K562 (cell line): Measurements from ENCODE around the gene FAM107B. TPM values are rescaled to one million over a fixed set of nuclear protein-coding genes. Genes with fewer than 3 reads are reported as not detected.
A peak's percentile ranks its signal among the peaks of the same experiment; 100 is the strongest.

ENCODE experiments used
- ATAC-seq: fragments of 200-7000 bp; cut with Tn5 transposase; 3 replicates; pipeline ENCODE4 v1.9.1; 2020; ENCODE audit warnings: moderate library complexity
- BruUV-seq: library from RNA; stranded (reverse); fragments of 400-500 nt; replicated peaks from 2 replicates; lab custom pipeline; 2021; lab: Mats Ljungman, UMichigan
- CTCF ChIA-PET: fragments of 300-600 bp; formaldehyde crosslinking; extraction: SDS; loops from one replicate; lab custom pipeline; 2021; ENCODE audit warnings: low intra/inter-chr PET ratio; lab: Yijun Ruan, JAX
- POLR2A ChIA-PET: fragments of 300-600, 350-650 bp; sonication (Branson Sonifier 250); formaldehyde crosslinking; extraction: SDS; loops from one replicate; lab custom pipeline; 2021; ENCODE audit warnings: antibody characterized with exemption, inconsistent platforms; lab: Yijun Ruan, JAX
- DNase-seq, 4 experiments: peaks; one replicate each; pipeline versions ENCODE4 v3.0.0 to v3.0.0-alpha.2; 2011 to 2018; ENCODE audit warnings: low spot score in 3 of 4, mixed read lengths in 3 of 4; ENCODE audit errors: extremely low read depth in 1 of 4
- FAIRE-seq: peaks from 2 replicates; lab custom pipeline; 2011; peaks lifted over from hg19 to GRCh38; lab: Jason Lieb, UNC
- H2AFZ ChIP-seq: 2 replicates; pipeline ENCODE4 v1.6.0; 2011; ENCODE audit warnings: low read depth, low read length, control low read depth, inconsistent platforms
- H3K27ac ChIP-seq: fragments of 200-600 bp; 3 replicates; pipeline ENCODE4 v1.8.0; 2011; ENCODE audit warnings: low read depth, mild to moderate bottlenecking, control low read depth, inconsistent platforms, low read length, moderate library complexity, mixed read lengths; ENCODE audit errors: extremely low read depth
- H3K27me3 ChIP-seq, 2 experiments: fragments of 300-600 bp in 1 of 2; 2 replicates in 1 of 2; 3 replicates in 1 of 2; pipeline versions ENCODE4 v1.6.0 to v1.8.0; 2011; ENCODE audit warnings: inconsistent platforms in 2 of 2, low read length in 2 of 2, mild to moderate bottlenecking in 1 of 2, mixed read lengths in 1 of 2, moderate library complexity in 1 of 2; ENCODE audit not compliant: control insufficient read depth in 2 of 2, insufficient read depth in 2 of 2
- H3K36me3 ChIP-seq: fragments of 300-600 bp; 3 replicates; pipeline ENCODE4 v1.8.0; 2011; ENCODE audit warnings: mild to moderate bottlenecking, low read length, inconsistent platforms; ENCODE audit not compliant: control insufficient read depth, insufficient read depth
- H3K4me1 ChIP-seq, 2 experiments: fragments of 200-600 bp in 1 of 2; replicated peaks in 1 of 2; 2 replicates in 1 of 2; 3 replicates in 1 of 2; pipeline versions ENCODE4 v1.5.1 to v1.8.0; 2011; ENCODE audit warnings: inconsistent platforms in 2 of 2, low read length in 2 of 2, mild to moderate bottlenecking in 1 of 2, mixed read lengths in 1 of 2, moderate library complexity in 1 of 2; ENCODE audit not compliant: control insufficient read depth in 2 of 2, insufficient read depth in 2 of 2
- H3K4me2 ChIP-seq: 2 replicates; pipeline ENCODE4 v1.6.1; 2011; ENCODE audit warnings: low read length, control low read depth, inconsistent platforms, mixed read lengths; ENCODE audit not compliant: insufficient read depth
- H3K4me3 ChIP-seq: fragments of 200-600 bp; sonication (generic), shearing (Covaris generic); 2 replicates; pipeline ENCODE4 v1.5.1; 2016; ENCODE audit warnings: control low read depth, inconsistent platforms
- H3K79me2 ChIP-seq: fragments of 200-600 bp; 3 replicates; pipeline ENCODE4 v1.8.0; 2011; ENCODE audit warnings: low read length, inconsistent platforms; ENCODE audit not compliant: control insufficient read depth, insufficient read depth
- H3K9ac ChIP-seq, 2 experiments: 2 replicates each; pipeline versions ENCODE4 v1.6.0 to v1.6.1; 2011; ENCODE audit warnings: low read depth in 2 of 2, low read length in 2 of 2, control low read depth in 1 of 2, inconsistent platforms in 1 of 2, mild to moderate bottlenecking in 1 of 2, mixed read lengths in 1 of 2; ENCODE audit not compliant: insufficient read depth in 1 of 2
- H3K9me1 ChIP-seq: one replicate; pipeline ENCODE4 v1.6.0; 2011; ENCODE audit warnings: inconsistent platforms, mild to moderate bottlenecking, low read length, moderate library complexity; ENCODE audit not compliant: control insufficient read depth, insufficient read depth
- H3K9me3 ChIP-seq: replicated peaks from 2 replicates; pipeline ENCODE4 v1.5.1; 2011; ENCODE audit warnings: low read depth, low read length, inconsistent platforms; ENCODE audit not compliant: control insufficient read depth, insufficient read depth
- H4K20me1 ChIP-seq: replicated peaks from 2 replicates; pipeline ENCODE4 v1.6.1; 2011; ENCODE audit warnings: low read length, inconsistent platforms, mixed read lengths; ENCODE audit not compliant: control insufficient read depth, insufficient read depth
- CUX1 ChIP-seq: fragments of 200-800 bp; sonication (Bioruptor generic); IDR thresholded peaks from 2 replicates; pipeline ENCODE4 v1.6.1; 2016; ENCODE audit warnings: missing genetic modification characterization, missing compliant biosample characterization
- FOXJ3 ChIP-seq: sonication (generic); formaldehyde crosslinking; IDR thresholded peaks from 2 replicates; pipeline ENCODE4 v1.4.0; 2020; ENCODE audit warnings: mild to moderate bottlenecking, missing genetic modification reagents
- KLF6 ChIP-seq: fragments of 250-450 bp; sonication (Bioruptor Pico); IDR thresholded peaks from 2 replicates; pipeline ENCODE4 v1.4.0; 2020; ENCODE audit warnings: mild to moderate bottlenecking, moderate library complexity, borderline replicate concordance
- MTA2 ChIP-seq: fragments of 450-650 bp; IDR thresholded peaks from 2 replicates; pipeline ENCODE4 v1.6.1; 2016; ENCODE audit warnings: low read depth
- NBN ChIP-seq: fragments of 450-650 bp; IDR thresholded peaks from 2 replicates; pipeline ENCODE4 v1.6.1; 2016; ENCODE audit warnings: low read depth, mild to moderate bottlenecking
- NCOA1 ChIP-seq: fragments of 450-650 bp; IDR thresholded peaks from 2 replicates; pipeline ENCODE4 v1.6.1; 2016; ENCODE audit warnings: low read depth
- PATZ1 ChIP-seq: fragments of 250-450 bp; sonication (Bioruptor Pico); IDR thresholded peaks from 2 replicates; pipeline ENCODE4 v1.5.0; 2020; ENCODE audit warnings: mild to moderate bottlenecking, borderline replicate concordance
- POLR2B ChIP-seq: fragments of 450-650 bp; IDR thresholded peaks from 2 replicates; pipeline ENCODE4 v1.6.1; 2018; ENCODE audit warnings: low read depth; ENCODE audit not compliant: partially characterized antibody
- RNF2 ChIP-seq: sonication (generic); IDR thresholded peaks from 2 replicates; pipeline ENCODE4 v1.6.1; 2016
- SMARCC2 ChIP-seq: fragments of 450-650 bp; IDR thresholded peaks from 2 replicates; pipeline ENCODE4 v1.6.1; 2017; ENCODE audit warnings: antibody characterized with exemption, moderate library complexity, mild to moderate bottlenecking, low read depth
- TSC22D4 ChIP-seq: fragments of 450-650 bp; IDR thresholded peaks from 2 replicates; pipeline ENCODE4 v1.6.1; 2016; ENCODE audit warnings: missing genetic modification characterization, missing biosample characterization, control low read depth
- ZC3H11A ChIP-seq: IDR thresholded peaks from 2 replicates; pipeline ENCODE4 v1.6.1; 2012; ENCODE audit warnings: low read depth, low read length, improper control_type of control experiment
- ZFP36 ChIP-seq: fragments of 150-350 bp; IDR thresholded peaks from 2 replicates; pipeline ENCODE4 v1.6.1; 2018; ENCODE audit warnings: low read length, low read depth; ENCODE audit not compliant: partially characterized antibody
- ZNF41 ChIP-seq: fragments of 250-450 bp; sonication (Bioruptor Pico); conservative IDR thresholded peaks from 2 replicates; pipeline ENCODE4 v1.4.0; 2020; ENCODE audit warnings: mild to moderate bottlenecking
- ZNF644 ChIP-seq: fragments of 200-800 bp; sonication (Bioruptor generic); IDR thresholded peaks from 2 replicates; pipeline ENCODE4 v1.6.1; 2016; ENCODE audit warnings: low read depth, missing genetic modification characterization, missing compliant biosample characterization
- whole genome bisulfite sequencing: fragments of 100-300 bp; shearing (Covaris generic); methylation state at CpG from one replicate; pipeline ENCODE4 v1.1.6; 2016; ENCODE audit warnings: low coverage, mixed read lengths; ENCODE audit not compliant: insufficient coverage; ENCODE audit errors: missing lambda C conversion rate; 5-methylcytosine and 5-hydroxymethylcytosine counted together
- in situ Hi-C: fragments of 300-500 bp; cut with MboI; formaldehyde crosslinking; loops from 4 replicates; pipeline ENCODE4 v1.15.0; 2018; ENCODE audit warnings: inconsistent platforms, mixed read lengths
- intact Hi-C: fragments of 100-400 bp; cut with micrococcal nuclease; formaldehyde crosslinking; loops from 2 replicates; pipeline ENCODE4 v1.14.2; 2022
- polyA plus RNA-seq, 8 experiments: library from polyadenylated mRNA; depleted of rRNA in 4 of 8; stranded (reverse) in 5 of 8; unstranded in 3 of 8; fragments of >200 nt; fragmentation: Nextera tagmentation in 2 of 8; fragmentation: Illumina TruSeq in 1 of 8; extraction: Ambion mirVana in 2 of 8; extraction: Trizol in 1 of 8; gene quantifications; 2 replicates each; pipeline versions ENCODE4 v1.2.1 to v1.2.3, GENCODE V29; 2011 to 2014; ENCODE audit warnings: inconsistent platforms in 1 of 8, missing spikeins in 1 of 8
- total RNA-seq, 7 experiments: library from RNA; depleted of rRNA in 6 of 7; stranded (reverse); fragments of >200 nt in 6 of 7; fragmentation: Illumina TruSeq in 2 of 7; extraction: Trizol in 2 of 7; gene quantifications; 2 replicates each; pipeline versions ENCODE4 v1.2.1 to v1.2.3, GENCODE V29; 2011 to 2021; ENCODE audit warnings: low replicate concordance in 1 of 7

FAM107B gene
- total and polyA plus RNA-seq, 9 of the 15 experiments (the other 6 are each of a cell fraction or from before 2014, with no cell fraction given) = 0.40 to 2.8 (median 1.4) TPM

GRCh38 chr10:14676732-14677131 is 98.0 kb downstream of the FAM107B start:
- CTCF ChIA-PET = no interaction called here
- H3K9ac ChIP-seq = no peak overlapping the region; a peak in 1 of 4 replicates
- FAIRE-seq (no peak), DNase-seq (no peak), ATAC-seq (peak; percentile 52)
- H3K4me2 ChIP-seq = peak overlapping the region; percentile 63
- no peaks in the 10 kb centered on the region for H3K4me1 ChIP-seq
- no peaks in the 10 kb centered on the region for H3K36me3 ChIP-seq
- peak overlapping the region; percentile 87 for H2AFZ ChIP-seq
- peak overlapping the region; percentile 27; the same call in 1 of the 2 replicates for H3K4me3 ChIP-seq
- intact Hi-C loops (no loop called here), in situ Hi-C loops (no loop called here)
- 0% methylated on average over 3 of the region's 3 CpGs for WGBS
- no peaks in the 10 kb centered on the region for H3K79me2 ChIP-seq
- POLR2A ChIA-PET = interaction anchor here (0.8 to 1.8 kb wide), 2 partner anchors 14 to 141 kb away, joined by 3 to 4 read pairs; no protein-coding TSS in a partner anchor
- H4K20me1 ChIP-seq = no peaks in the 10 kb centered on the region
- no peaks in the 10 kb centered on the region for H3K9me1 ChIP-seq
- H3K9me3 ChIP-seq = no peaks in the 10 kb centered on the region
- H3K27ac ChIP-seq = no peak overlapping the region
- H3K27me3 ChIP-seq = peaks cover 2 to 19% of the 10 kb centered on the region in 2 experiments; a peak in 4 of 5 replicates
- no TSS peak for BruUV-seq
- TF ChIP-seq FOXJ3 (no peak), POLR2B (no peak), ZFP36 (no peak), ZNF41 (CRISPR knock-in tag) (no peak), NCOA1 (no peak), ZC3H11A (no peak), PATZ1 (CRISPR knock-in tag) (no peak), KLF6 (CRISPR knock-in tag) (no peak), TSC22D4 (tag) (no peak), ZNF644 (tag) (no peak), MTA2 (no peak), SMARCC2 (no peak), NBN (no peak), CUX1 (CRISPR knock-in tag) (no peak), RNF2 (no peak)
